Stimulated activated CD8-positive, alpha-beta memory T cell treated with anti-CD3 and anti-CD28 coated beads, Interleukin-7, amount 100 ng/mL, for 48 hours (primary cell): ENCODE results near the gene NHSL1.

Experiments
- DNase-seq, 2 donors: peaks; one replicate each; pipeline ENCODE4 v3.0.0-alpha.2; 2020; ENCODE audit warnings: low read depth in 1 of 2; ENCODE audit errors: extremely low read depth in 1 of 2

The NHSL1 gene

DNA sequence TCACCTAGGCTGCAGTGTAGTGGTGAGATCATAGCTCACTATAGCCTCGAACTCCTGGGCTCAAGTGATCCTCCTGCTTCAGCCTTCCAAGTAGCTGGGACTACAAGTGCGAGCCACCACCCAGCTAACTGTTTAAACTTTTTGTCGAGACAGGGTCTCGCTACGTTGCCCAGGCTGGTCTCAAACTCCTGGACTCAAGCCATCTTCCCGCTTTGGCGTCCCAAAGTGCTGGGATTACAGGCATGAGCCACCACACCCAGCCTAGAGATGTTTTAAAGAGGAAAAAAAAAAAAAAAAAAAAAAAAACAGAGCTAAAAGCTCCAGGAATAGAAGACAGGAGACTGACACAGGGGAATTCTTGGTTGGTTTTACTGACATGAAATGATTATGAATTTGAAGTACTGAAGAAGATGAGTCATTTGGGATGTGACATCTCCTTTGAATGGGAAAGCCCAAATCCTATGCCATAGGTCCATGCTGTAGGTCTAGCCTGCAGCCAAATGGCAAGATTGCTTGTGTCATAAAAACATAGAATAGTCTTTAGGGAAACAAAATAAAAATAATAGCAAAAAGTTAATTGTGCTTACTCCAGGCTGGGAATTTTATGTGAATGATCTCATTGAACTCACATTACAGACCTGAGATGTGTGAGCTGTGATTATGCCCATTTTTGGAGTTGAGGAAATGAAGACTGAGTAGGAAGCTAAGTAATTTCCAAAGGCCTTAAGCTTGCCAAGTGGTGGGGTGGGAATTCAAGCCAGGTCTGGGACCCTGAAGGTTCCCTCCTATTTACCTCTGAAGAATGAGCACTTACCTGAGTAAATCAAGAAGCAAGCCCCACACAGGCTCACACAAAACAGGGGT lies 24.3 kb upstream of the NHSL1 start:
- no peak for DNase-seq

DNA sequence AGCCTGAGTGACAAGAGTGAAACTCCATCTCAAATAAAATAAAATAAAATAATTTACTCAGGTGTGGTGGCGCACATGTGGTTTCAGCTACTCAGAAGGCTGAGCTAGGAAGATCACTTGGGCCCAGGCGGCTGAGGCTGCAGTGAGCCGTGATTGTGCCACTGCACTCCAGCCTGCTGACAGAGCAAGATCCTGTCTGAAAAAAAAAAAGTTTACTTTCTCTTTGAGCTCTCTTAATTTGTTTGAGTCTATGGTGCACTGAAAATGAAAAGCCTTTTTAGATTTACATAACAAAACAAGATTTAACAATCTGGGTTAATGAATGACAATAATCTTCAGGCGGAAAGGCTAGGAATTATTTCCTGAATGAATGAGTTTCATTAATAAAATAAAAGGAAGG lies 23.3 kb upstream of the NHSL1 start:
- no peak for DNase-seq

DNA sequence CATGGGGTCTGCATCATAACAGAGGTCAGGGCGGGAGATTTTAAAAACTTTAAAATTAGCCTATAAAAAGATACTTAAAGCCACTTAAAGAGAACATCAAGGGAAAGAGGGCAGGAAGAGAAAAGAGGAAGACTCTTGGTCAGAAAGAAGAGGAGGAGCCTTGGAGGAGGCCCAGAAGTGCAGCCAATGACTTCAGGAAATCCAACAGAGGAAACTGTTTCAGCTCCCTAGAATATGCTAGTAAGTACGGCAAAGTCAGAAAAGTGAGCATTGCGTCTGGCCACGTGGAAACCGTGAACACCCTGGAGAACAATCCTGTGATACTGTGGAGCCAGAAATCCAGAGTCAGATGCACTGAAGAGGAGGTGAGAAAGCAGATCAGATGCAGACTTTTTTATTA lies 22.5 kb upstream of the NHSL1 start:
- DNase-seq, result no peak

DNA sequence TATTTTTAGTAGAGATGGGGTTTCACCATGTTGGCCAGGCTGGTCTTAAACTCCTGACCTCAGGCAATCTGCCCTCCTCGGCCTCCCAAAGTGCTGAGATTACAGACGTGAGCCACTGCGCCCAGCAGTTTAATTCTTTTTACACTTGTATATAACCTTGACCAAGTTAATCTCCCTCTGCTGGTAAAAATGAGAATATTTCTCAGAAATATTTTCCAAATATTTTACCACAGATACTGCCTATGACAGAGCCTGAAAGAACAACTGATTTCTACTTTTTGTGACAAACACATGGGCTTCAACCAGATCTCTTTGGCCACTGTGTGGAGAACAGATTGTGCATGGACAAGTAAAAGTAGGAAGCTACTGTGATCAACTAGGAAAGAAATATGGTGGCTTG lies 21.2 kb upstream of the NHSL1 start:
- no peak for DNase-seq

DNA sequence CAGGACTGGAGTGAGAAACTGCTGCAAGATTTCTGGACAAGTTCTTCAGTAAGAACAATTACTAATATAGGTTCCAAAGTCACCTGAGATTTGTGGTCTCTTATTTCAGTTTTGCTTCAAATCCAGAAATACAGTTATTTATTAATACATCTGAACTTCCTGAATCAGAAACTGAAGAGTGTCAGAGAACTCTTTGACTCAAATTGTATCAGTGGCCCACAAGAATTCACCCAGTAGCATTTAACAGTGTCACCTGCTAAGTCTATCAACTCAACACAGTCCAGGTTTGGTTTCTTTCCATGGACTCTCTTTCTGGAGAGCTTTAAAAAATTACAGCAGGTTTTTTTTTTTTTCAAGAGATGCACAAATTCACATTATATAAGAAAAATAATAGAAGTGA lies 18.8 kb upstream of the NHSL1 start:
- no peak for DNase-seq

DNA sequence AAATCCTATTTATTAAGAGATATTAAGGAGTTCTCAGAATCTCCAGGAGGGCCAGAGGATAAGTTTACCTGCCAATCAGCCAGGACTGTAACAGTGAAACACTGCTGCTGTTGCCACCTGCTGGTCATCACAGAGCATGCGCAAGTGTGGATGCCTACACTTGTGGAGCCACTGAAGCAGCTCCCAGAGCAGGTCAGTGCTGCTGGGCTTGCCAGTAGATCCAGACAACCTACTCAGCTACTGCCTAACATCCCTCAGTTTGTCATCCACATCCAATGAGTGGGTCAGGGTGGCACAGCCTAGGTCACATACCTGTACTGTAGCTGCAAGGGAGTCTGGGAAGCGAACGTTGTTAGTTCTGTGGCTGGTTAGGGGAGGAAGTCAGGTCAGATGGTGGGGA lies 18.3 kb upstream of the NHSL1 start:
- DNase-seq, result peak; percentile 18 to 23

DNA sequence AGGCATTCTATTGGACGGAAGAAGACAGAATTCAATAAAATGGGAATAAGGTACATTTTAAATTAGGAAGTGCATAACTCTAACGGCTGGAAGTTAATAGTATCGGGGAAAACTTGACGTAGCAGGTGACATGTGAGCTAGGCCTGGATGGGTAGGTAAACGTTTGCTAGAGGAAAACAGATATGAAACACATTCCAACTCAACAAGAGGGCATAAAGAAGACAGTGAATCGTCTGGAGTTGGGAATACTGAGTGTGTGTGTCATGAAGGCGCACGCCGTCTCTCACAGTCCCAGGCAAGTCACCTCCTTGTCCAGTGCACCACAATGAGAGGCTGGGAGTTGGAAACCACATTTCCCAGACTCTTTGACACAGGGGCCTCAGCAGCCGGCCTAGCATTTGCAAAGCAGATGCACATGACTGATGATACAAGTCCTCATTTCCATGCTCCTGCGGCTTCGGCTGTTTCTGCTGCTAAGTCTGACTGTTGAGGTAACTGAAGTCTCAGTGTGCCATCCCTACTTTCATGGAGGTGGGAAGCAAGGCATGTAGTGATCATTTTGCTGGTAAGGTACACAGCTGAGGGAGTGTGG lies 16.5 kb upstream of the NHSL1 start:
- no peak for DNase-seq

DNA sequence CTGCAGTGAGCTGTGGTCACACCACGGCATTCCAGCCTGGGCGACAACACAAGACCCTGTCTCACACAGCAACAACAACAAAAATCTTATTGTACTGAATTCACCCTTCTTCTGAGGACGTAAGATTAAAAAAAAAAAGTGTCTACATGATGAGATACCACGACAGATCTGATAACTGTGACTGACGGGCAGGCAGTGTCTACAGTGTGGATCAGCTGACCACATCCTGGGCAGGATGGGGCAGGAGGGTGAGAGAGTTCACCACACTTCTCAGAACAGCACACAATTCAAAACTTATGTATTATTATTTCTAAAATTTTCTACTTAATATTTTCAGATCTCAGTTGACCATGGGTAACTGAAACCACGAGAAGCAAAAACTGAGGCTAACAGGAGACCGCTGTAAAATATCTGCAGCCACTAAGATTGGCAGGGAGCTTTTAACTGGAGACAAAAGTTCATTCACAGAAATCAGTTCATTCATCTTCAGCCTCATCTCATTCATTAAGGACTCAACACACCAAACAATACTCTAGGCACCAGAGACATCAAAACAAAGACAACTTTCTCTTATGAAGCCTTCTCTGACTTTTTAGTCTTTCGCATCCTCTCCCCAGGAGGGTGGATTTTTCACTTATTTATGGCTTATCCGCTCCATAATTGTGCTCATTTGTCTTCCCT lies 15.7 kb upstream of the NHSL1 start:
- peak in 1 of 2 donors; percentile 8 for DNase-seq

DNA sequence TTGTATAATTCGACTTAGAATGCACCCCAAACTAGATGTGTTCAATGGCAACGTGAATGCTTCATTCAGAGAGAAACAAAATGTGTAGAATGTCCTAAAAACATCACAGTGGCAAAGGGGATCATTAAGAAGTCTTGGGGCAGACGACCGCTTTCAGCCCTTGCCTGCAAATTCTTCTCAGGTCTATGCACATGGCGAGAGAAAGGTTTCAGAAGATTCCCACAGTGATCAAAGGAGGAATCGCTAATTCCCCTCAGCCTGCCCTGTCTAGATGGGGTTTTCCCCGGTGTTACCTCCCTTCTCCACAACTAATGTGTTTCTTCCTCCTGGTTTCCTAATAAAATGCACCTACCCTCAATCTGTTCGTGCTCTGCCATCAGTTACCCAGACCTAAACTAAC lies 13.3 kb upstream of the NHSL1 start:
- DNase-seq, result no peak

DNA sequence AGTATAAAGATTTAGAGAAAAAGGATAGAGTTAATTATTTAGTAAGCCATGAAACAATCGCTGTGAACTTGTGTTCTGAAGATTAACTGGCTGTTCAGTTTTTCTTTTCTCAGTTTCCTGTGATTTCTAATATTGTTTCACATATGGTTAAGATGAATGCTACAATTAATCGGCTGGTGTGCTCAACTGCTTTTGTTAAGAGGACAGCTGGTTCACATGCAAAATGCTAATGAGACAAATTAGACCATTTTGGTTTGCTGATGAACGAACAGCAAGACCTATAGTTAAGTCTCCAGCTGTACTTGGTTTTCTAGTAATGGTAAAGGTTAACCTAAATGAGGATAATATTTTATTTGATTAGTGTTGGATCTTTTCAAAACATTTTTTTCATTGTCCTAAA lies 10.8 kb upstream of the NHSL1 start:
- DNase-seq, result no peak

DNA sequence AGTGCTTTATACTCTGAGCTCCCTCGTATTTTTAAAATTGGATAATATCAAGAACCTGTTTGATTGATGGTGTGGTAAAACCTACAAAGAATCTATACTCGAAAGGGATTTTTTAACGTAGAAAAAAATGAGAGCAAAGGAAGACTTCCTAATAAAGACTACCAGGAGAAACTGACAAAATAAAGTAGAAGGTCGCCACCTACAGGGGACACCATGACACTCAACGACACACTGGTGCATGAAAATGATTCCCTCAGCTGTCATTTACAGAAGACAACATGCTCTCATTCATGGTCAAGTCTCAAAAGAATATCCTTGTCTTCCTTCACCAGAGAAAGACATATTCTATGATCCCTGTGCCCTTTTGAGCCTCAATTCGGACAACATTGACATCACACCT lies 10.1 kb upstream of the NHSL1 start:
- no peak for DNase-seq

DNA sequence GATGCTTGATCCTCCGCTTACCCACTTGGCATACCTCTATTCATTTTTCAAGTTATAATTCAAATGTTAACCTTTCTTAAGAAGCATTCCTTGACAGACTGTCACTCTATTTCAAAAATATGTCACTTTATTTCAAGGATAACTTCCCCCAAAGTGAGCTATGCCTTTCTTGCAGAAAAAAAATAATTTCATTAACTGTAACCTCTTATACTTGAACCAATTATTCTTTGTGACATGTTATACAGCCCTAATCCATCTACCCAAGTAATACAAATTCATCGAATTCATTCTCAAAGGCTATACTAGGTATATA lies 9.3 kb upstream of the NHSL1 start:
- no peak for DNase-seq

DNA sequence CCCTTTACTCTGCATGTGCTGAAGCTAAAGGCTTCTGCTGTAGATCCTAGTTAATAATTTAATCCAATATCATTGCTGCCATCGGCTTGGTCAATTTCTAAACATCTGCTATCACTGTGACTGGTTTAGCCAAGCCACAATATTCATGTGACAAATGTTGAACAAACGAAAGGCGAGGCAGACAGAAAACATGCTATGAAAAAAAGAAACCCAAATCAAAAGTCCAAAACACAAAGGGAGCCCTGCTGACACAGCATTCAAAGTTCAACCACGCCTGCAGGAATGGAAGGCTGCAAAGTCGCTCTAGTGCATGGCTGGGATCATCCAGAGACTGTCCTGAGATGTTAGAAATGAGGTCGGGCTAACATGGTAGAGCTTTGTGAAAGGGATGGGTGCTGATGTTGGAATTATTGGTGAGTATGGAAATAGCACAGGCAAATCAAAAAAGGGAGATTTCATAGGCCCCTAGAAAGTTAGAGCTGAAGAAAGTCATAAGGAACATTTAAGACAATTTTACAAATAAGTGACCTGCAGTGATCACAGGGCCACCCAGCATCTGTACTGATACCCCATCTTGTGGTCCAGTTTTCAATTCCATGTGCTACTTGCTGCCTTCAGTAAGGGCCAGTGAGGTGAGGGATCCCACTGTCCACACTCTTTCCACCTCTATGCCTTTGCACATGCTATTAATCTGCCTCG lies 8.8 kb upstream of the NHSL1 start:
- DNase-seq, result no peak

DNA sequence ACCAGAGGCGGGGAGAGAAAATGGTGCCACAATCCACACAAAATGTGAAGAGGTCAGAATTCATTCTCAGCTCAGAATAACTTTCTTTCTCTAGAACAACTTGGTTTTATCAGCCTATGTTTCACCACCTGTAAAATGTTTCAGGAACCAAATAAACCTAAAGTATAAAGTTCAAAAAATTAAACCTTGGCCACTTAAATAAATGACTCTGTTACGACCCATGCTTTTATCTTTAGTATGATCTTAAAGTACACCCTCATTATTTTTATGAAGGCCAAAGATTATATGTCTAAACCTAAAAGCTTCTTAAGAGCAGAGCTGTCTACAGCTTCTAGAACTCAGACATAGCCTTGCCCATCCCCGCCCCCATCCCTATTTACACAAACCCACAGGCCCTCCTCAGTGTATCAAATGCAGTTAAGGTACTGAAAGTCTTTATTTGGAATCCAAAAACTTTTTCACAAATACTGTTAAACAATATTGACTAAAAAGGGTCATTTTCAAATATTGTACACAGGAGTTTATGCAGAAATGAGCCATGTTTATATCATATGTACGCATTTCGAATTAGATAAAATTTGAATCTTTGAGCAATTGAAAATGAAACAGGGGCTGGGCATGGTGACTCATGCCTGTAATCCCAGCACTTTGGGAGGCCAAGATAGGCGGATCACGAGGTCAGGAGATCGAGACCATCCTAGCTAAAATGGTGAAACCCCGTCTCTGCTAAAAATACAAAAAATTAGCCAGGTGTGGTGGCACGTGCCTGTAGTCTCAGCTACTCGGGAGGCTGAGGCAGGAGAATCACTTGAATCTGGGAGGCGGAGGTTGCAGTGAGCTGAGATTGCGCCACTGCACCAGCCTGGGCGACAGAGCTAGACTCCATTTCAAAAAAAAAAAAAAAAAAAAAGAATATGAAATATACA lies 5.7 kb upstream of the NHSL1 start:
- DNase-seq, result no peak

DNA sequence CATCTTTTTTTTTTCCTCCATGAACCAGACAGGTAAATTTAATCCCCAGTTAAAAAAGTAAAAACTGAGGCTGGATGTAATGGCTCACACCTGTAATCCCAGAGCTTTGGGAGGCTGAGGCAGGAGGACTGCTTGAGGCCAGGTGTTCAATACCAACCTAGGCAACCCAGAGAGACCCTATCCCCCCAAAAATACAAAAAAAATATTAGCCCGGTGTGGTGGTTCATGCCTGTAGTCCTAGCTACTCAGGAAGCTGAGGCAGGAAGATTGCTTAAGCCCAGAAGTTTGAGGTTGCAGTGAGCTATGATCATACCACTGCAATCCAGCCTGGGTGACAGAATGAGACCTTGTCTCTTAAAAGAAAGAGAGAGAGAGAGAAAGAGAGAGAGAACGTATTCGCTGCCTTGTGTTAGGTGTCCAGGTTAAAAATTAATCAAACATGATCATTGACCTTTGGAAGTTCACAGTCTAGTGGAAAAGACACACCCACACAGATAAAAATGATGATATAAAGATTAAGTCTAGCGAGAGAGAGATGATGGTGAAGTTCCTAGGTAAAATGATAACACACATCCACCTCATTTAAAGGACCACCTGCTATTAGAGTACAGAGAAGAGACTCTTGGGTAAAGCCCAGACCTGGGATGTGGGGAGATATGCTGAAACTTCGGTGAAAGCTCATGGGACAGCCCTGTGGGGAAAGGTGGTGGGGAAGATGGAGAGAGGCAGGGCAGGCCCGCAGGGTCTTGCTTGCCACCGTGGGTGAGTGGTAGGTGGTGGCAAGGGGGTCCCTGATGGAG lies 4.8 kb upstream of the NHSL1 start:
- DNase-seq, result no peak

DNA sequence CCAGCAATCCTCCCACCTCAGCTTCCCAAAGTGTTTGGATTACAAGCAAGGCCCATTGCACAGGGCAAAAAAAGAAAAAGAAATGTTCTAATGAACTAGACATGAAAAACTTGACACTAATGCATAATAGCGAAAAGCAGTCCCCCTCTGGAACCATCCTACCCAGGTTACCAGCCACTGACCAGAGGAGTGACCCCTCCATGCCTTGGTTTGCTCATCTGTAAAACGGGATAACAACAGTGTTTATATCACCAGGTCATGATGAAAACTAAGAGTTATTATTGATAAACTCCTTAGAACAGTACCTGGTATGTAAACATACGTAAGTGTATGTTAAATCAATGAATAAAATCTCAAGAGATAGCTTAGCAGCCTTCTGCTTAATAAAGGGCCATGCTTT lies 3.3 kb upstream of the NHSL1 start:
- no peak for DNase-seq

DNA sequence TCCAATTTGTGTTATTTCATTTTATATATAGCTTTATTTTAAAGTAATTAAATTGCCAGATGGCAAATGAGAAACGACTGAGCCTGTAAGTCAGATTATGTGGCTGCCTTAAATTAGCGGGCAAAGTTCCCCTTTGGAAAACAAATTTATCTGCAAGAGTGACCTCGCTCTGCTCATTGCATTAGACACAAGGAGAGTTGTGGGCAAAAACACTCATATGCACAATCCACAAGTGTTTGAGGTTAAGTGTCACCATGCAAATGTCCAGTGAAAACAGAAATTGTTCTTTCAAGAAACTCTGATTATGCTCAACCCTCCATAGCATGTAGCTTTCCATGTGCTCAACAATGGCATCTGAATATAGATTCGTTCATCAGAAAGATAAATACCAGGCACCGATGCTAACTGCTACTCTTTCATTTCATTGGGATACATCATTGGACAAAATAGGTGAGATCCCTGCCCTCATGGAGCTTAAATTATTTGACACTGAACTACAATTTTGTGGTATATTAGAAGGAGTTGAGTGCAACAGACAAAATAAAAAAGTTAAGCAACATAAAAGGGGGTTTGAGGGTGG lies 1.7 kb upstream of the NHSL1 start:
- no peak for DNase-seq

DNA sequence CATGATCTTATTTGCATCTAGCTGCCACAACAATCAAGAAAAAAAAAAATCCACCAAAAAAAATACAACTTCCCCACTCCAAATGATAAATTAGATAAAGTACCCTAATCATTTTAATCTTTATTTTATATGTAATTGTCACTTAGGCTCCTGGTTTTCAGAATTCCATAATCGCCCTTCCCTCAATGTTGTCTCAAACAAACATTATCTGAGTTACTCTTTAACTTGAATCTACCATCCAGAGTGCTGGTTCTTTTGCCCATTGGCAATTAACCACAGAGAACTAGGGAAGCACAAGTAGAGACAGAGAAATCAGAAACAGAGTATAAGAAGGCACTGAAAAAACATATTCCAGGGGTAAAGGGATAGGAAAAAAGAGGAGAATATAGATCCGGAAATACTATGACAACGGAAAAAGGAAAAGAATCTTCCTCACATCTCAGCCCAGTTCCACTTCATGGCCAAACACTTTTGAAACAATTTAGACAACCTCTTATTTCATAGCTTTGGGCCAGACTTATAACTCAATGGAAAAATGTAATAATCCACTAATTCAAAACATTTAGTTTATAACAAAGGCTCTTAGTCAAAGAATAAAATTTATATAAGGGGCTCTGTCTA lies 861 bp upstream of the NHSL1 start:
- no peak for DNase-seq
